Mammary epithelial cell (primary cell): ENCODE results near the gene NXPH1.

Experiments used
- EZH2 ChIP-seq: IDR thresholded peaks from 2 replicates; pipeline ENCODE4 v1.6.1; 2012; ENCODE audit warnings: low read length, inconsistent platforms, borderline replicate concordance
- TF ChIP-seq, protein P1 (sequence below), 2 donors: IDR thresholded peaks in 1 of 2; conservative IDR thresholded peaks in 1 of 2; 2 replicates each; pipeline ENCODE4 v1.5.1; 2011 to 2012; ENCODE audit warnings: inconsistent platforms in 2 of 2, low read length in 2 of 2, mild to moderate bottlenecking in 2 of 2, control low read depth in 1 of 2, low read depth in 1 of 2; ENCODE audit not compliant: insufficient read depth in 1 of 2; ENCODE audit errors: extremely low read depth in 1 of 2

DNA sequence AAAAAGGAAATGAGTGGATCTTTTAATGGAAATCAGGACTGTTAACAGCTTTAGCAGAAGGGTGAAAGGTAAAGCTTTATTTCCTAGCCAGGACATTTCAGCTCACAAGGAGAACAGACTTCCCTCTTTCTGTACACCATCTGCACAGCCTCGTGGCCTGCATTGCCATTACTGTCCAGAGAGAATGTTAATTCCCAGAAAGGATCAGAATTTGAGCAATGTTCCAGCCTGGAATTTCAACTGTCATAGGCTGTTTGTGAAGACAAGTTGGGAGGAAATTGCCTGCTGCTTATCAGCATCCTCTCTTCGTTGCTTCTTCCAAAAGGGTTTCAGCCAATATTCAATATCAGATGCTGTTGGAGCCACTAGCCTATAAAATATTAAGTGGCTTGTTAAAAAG is 22.0 kb downstream of the NXPH1 start:
- TF ChIP-seq, protein P1, sequence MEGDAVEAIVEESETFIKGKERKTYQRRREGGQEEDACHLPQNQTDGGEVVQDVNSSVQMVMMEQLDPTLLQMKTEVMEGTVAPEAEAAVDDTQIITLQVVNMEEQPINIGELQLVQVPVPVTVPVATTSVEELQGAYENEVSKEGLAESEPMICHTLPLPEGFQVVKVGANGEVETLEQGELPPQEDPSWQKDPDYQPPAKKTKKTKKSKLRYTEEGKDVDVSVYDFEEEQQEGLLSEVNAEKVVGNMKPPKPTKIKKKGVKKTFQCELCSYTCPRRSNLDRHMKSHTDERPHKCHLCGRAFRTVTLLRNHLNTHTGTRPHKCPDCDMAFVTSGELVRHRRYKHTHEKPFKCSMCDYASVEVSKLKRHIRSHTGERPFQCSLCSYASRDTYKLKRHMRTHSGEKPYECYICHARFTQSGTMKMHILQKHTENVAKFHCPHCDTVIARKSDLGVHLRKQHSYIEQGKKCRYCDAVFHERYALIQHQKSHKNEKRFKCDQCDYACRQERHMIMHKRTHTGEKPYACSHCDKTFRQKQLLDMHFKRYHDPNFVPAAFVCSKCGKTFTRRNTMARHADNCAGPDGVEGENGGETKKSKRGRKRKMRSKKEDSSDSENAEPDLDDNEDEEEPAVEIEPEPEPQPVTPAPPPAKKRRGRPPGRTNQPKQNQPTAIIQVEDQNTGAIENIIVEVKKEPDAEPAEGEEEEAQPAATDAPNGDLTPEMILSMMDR (conservative IDR thresholded peaks at IDR 0.05 in 1 of 2, IDR thresholded peaks at IDR 0.05 in 1 of 2; ENCODE audit: extremely low read depth in 1 of 2, insufficient read depth in 1 of 2, low read depth in 1 of 2, low read length in 2 of 2), result no peak
- no peak for TF ChIP-seq EZH2
